ENCODE data around the gene PDILT.

- no peak for TF ChIP-seq CTCF (conservative IDR thresholded peaks at IDR 0.05 in 1 of 2, IDR thresholded peaks at IDR 0.05 in 1 of 2; ENCODE audit: extremely low read depth in 1 of 2, insufficient read depth in 1 of 2, low read depth in 1 of 2, low read length in 2 of 2)
- no peak for TF ChIP-seq EZH2 (IDR thresholded peaks at IDR 0.05; ENCODE audit: borderline replicate concordance, low read length)
Observed at GRCh38 chr16:20320178-20320577, 84.4 kb downstream of the PDILT start.
